ENCODE data around the gene NAT9. TPM values are rescaled to one million over a fixed set of nuclear protein-coding genes. Genes with fewer than 3 reads are reported as not detected.

The NAT9 gene
- total and polyA plus RNA-seq, 2 of the 4 experiments (the other 2 are of a cell fraction): 48.9 to 62.0 TPM

DNA sequence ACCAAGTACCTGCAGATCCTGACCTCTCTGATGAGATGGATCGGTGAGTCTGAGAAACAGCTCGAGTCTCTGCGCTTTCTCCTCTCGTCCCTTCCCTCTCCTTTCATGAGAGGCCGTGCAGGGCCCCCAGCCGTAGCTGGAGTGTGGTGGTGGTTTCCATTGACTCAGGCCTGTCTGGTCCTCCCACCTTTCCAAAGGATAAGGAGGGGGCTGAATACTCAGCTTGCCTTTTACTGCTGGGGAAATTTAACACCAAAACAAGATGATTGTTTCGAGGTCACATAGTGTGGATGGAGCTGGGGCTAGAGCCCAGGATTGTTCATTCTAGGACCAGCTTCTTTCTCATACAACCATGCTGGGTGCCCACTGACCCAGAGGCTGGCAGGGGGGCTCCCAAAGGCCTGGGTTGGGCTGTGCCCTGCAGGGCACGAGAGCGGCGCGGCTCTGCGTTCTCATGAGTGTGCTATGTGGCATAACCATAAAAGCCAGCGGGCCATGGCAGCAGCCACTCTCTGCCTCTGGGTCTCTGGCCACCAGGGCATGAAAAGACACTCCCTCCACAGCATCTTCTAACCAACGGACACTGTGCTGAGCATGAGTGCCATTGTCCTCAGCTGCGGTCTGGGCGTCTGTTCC is 43.8 kb upstream of the NAT9 start:
- Histone ChIP-seq H3K4me2 (ENCODE audit: low read depth, low read length) (no peak overlapping the region), H3K4me1 (ENCODE audit: control insufficient read depth, insufficient read depth, low read length) (no peaks in the 10 kb centered on the region), H3K9me3 (ENCODE audit: control insufficient read depth, insufficient read depth, low read length) (no peaks in the 10 kb centered on the region), H3K79me1 (ENCODE audit: low read depth in 1 of 2, low read length in 2 of 2) (no peaks in the 10 kb centered on the region), H4K20me1 (ENCODE audit: insufficient read depth, low read length) (no peaks in the 10 kb centered on the region), H2BK15ac (ENCODE audit: low read depth, low read length) (no peak overlapping the region), H3K9me1 (ENCODE audit: insufficient read depth, low read length) (0 out of 2 replicates have a peak, but pooled peaks cover 3% of the 10 kb centered on the region), H3K56ac (ENCODE audit: extremely low read depth, insufficient read depth, low read length) (no peak overlapping the region), H3K9ac (ENCODE audit: low read depth, low read length) (no peak overlapping the region), H2AK5ac (ENCODE audit: low read depth, low read length) (no peak overlapping the region), H2AFZ (replicated peaks; ENCODE audit: low read length, poor library complexity) (no peak overlapping the region), H3K36me3 (ENCODE audit: control insufficient read depth, insufficient read depth, low read length) (peaks cover 15% of the 10 kb centered on the region), H2BK20ac (ENCODE audit: low read depth, low read length) (no peak overlapping the region), H4K5ac (ENCODE audit: low read depth, low read length) (no peak overlapping the region), H2BK5ac (ENCODE audit: low read depth, low read length, poor library complexity, severe bottlenecking) (no peak overlapping the region), H3K14ac (replicated peaks; ENCODE audit: low read depth, low read length) (no peak overlapping the region), H3K18ac (ENCODE audit: low read depth, low read length) (no peak overlapping the region), H4K91ac (ENCODE audit: insufficient read depth, low read depth, low read length) (no peak overlapping the region), H4K8ac (ENCODE audit: low read depth in 2 of 2, low read length in 2 of 2) (no peak overlapping the region), H2BK120ac (ENCODE audit: low read depth, low read length) (no peak overlapping the region), H2AK9ac (replicated peaks; ENCODE audit: low read depth, low read length, poor library complexity) (peak overlapping the region; percentile 61), H3K23ac (ENCODE audit: low read depth, low read length) (no peak overlapping the region), H3K27ac (ENCODE audit: insufficient read depth, low read length) (no peak overlapping the region), H3K4ac (ENCODE audit: low read depth, low read length) (no peak overlapping the region), H3K27me3 (ENCODE audit: control insufficient read depth, insufficient read depth, low read length) (no peaks in the 10 kb centered on the region), H3K4me3 (ENCODE audit: insufficient read depth, low read depth, low read length) (no peak overlapping the region)
- no TSS peak for BruUV-seq (replicated peaks)
- 93% methylated on average over 3 of the region's 16 CpGs; no CpG with 5 or more reads in 1 of the 2 experiments for WGBS, 2 experiments (ENCODE audit: extremely low coverage in 2 of 2, insufficient read length in 1 of 2)
- TF ChIP-seq MAZ (IDR thresholded peaks at IDR 0.05; ENCODE audit: borderline replicate concordance, low read depth, low read length) (no peak), BHLHE40 (IDR thresholded peaks at IDR 0.05; ENCODE audit: low read depth, low read length) (no peak), MXI1 (IDR thresholded peaks at IDR 0.05; ENCODE audit: borderline replicate concordance, low read depth, low read length) (no peak), RCOR1 (IDR thresholded peaks at IDR 0.05; ENCODE audit: insufficient replicate concordance, low read length) (no peak), CHD1 (IDR thresholded peaks at IDR 0.05; ENCODE audit: low read depth, low read length) (no peak), ELK1 (IDR thresholded peaks at IDR 0.05; ENCODE audit: borderline replicate concordance, low read depth, low read length) (no peak), NFE2L2 (IDR thresholded peaks at IDR 0.05; ENCODE audit: low read depth, low read length) (no peak), USF2 (IDR thresholded peaks at IDR 0.05; ENCODE audit: low read depth, low read length) (no peak), CEBPB (IDR thresholded peaks at IDR 0.05; ENCODE audit: low read depth, low read length) (no peak), POLR2A (IDR thresholded peaks at IDR 0.05; ENCODE audit: low read depth, low read length) (no peak), CTCF (conservative IDR thresholded peaks at IDR 0.05; ENCODE audit: low read depth, low read length) (no peak), RAD21 (IDR thresholded peaks at IDR 0.05; ENCODE audit: low read length) (no peak)
- dilution Hi-C loops (cut with HindIII; ENCODE audit: low sequenced_read_pairs, unreplicated experiment) (no loop called here), intact Hi-C loops (cut with micrococcal nuclease) (no loop called here), in situ Hi-C loops (cut with MboI; ENCODE audit: low sequenced_read_pairs) (no loop called here)
- ChIA-PET CTCF (no interaction called here), POLR2A (ENCODE audit: unreplicated experiment) (no interaction called here)
- ATAC-seq (ENCODE audit: low read depth) (no peak), DNase-seq (no peak)

All from IMR-90 (cell line).